ENCODE results near the gene FADS6. TPM values are rescaled to one million over a fixed set of nuclear protein-coding genes. Genes with fewer than 3 reads are reported as not detected.

The FADS6 gene
- total RNA-seq, 4 donors from 2014 or later, result 0.22 TPM; not detected in 3

DNA sequence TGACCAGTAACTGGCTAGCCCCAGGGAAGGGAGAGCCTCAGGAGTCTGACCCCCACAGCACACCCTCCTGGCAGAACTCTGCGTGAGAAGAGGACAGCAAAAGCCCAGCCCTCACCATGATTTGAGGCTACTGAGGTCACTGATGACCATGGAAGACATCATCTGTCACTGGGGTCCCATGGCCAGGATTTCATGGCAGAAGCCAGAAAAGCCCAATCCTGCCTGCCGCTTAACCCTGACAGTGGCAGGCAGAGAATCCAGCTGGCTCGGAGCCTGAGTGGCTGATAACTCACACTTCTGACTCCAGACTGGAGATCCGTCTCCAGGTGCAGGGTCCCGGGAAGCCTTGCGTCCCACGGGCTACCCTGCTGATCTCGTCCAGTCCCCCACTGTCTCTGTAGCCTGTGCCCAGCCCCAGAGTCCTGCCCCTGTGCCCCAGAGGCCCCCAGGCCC is 51.3 kb downstream of the FADS6 start:
- TF ChIP-seq, protein P1, sequence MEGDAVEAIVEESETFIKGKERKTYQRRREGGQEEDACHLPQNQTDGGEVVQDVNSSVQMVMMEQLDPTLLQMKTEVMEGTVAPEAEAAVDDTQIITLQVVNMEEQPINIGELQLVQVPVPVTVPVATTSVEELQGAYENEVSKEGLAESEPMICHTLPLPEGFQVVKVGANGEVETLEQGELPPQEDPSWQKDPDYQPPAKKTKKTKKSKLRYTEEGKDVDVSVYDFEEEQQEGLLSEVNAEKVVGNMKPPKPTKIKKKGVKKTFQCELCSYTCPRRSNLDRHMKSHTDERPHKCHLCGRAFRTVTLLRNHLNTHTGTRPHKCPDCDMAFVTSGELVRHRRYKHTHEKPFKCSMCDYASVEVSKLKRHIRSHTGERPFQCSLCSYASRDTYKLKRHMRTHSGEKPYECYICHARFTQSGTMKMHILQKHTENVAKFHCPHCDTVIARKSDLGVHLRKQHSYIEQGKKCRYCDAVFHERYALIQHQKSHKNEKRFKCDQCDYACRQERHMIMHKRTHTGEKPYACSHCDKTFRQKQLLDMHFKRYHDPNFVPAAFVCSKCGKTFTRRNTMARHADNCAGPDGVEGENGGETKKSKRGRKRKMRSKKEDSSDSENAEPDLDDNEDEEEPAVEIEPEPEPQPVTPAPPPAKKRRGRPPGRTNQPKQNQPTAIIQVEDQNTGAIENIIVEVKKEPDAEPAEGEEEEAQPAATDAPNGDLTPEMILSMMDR (IDR thresholded peaks at IDR 0.05; ENCODE audit: low read depth), result no peak

DNA sequence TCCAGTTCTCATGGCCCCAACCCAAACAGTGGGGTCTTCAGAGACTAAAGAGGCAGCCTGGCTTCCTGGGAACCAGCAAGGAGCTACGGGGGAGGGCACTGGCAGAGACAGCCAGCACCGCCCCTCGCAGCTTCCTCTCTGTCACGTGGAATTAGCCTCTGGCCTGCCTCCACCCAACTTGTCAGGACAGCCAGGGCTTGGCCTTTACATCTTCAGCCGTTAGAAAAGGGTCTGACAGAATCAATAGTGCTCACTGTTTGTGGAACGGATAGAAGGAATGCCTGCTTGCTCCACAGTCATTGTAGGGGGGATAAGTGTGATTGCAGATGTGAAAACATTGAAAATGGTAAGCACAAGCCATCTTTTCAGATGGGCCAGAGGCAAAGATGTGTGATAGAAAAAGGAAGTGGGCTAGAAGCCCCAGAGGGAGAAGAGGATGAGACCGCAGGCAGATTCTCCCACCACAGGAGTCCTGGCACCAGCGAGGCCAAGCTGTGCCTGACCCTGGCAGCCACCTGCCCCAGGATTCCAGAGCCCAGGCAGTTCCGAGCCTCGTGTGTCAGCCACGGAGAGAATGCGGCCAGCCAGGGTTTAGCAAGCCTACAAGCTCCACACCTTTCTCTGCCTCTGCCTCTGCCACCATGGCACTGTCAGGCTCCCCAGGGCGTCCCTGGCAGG is 52.3 kb downstream of the FADS6 start:
- TF ChIP-seq, protein P1 (IDR thresholded peaks at IDR 0.05; ENCODE audit: low read depth), result no peak

DNA sequence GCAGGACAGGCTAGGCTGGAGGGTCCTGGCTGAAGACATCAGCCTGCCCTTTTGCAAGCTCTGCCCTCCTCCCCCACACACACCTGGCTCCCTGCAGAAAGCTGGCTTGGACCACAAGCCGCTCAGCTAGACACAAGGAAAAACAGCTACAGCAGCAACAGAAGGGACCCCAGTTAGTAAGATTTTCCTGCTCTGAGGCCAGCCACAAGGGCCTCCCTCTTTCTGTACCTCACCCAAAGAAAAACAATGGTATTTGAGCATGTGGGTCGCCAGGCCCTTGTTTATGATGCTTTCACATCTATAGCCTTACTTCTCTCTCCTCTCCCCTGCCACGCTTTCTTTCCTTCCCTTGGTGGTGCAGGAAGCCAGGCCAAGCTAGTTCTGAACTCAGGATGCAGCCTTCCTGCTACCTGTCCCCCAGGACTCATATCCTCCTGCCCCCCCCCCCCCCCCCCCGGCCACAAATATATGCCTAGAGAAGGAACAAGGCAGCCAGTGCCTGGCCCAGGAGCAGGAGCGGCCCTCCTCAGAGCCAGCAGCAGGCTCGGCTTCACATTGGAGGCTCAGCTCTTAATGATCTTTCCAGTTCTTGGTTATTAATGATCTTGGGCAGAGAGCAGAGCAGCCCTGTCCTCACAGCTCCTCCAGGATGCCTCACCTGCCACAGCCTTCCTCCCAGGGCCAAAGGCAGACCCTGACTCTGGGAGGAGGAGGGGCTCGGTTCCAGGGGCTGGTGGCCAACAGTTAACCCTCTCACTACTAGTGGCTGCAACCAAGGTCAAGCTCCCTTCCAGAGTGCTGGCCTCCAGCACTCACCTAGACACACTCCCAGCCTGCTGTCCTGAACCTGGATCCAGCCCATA is 53.2 kb downstream of the FADS6 start:
- TF ChIP-seq, protein P1 (IDR thresholded peaks at IDR 0.05; ENCODE audit: low read depth), result no peak

DNA sequence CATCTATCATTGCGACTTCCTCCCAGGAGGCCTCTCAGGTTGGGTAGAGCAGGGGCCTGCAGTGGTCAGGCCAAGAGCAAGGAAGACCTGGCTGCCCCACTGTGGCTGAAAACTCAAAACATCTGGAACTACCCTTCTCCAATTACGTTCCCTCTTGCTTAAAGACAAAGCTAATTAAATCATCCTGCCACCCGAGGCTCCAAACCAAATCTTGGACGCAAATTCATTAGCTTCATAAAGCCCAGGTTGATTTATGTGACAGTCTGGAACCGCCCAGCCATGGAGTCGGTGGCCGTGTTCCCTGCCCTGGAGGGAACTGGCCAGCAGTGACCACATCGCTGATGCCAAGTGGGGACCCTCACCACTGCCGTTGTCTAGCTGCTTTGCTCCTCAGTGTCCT is 55.2 kb downstream of the FADS6 start:
- TF ChIP-seq, protein P1 (IDR thresholded peaks at IDR 0.05; ENCODE audit: low read depth), result no peak

DNA sequence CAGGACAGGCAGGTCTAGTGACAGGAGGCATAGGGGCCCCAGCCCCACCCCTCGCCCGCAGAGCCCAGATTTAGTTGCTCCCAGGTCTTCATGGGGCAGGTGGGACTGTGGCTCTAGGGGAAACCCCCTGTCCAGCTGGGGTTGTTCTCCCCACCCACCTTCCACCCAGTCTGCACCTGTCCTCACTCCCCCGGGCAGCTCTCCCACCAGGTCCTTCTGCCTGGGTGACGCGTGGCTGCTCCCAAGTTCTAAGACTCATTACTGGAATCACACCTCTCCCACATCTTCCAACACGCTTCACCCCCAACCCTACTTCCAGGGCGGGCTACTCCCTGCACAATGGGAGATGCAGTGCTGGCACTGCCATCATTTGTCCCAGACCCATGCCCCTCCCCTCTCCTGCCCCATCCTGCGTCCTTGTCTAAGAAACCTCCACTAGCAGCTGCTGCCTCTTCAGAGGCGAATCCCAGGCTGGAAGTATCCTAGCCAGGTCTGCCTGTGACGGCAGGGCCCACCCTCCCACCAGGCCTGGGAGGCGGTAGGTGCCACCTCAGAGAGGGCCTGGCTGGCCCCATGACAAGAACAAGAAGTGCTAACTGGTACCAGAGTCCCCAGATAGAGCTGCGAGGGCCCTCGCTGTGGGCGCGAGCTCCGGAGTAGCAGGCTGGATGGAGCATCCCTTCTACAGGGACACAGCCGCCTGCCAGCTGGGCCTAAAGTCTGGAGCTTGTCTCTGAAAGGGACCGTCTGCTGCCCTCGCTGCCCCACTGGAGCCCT is 56.6 kb downstream of the FADS6 start:
- TF ChIP-seq, protein P1 (IDR thresholded peaks at IDR 0.05; ENCODE audit: low read depth), result no peak

DNA sequence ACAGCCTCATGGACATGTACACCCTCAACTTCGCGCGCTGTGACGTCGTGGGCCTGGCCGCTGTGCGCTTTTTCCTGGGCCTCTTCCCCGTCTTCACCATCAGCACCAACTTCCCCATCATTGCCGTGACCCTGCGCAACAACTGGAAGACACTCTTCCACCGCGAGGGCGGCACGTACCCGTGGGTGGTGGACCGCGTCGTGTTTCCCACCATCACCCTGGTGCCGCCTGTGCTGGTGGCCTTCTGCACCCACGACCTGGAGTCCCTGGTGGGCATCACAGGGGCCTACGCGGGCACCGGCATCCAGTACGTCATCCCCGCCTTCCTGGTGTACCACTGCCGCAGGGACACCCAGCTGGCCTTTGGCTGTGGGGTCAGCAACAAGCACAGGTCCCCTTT is 57.2 kb downstream of the FADS6 start:
- TF ChIP-seq, protein P1 (IDR thresholded peaks at IDR 0.05; ENCODE audit: low read depth), result no peak

Measured in subcutaneous adipose tissue (tissue), 4 donors.